ENCODE results near the gene ARSG. TPM values are rescaled to one million over a fixed set of nuclear protein-coding genes. Genes with fewer than 3 reads are reported as not detected.

The ARSG gene
- total and polyA plus RNA-seq, 12 donors: 0.95 to 6.2 (median 3.5) TPM

- H3K4me1 ChIP-seq: peaks cover 4 to 51% (median 20%) of the 10 kb centered on the region in 9 donors
- DNase-seq (no peak), ATAC-seq (no peak)
- TF ChIP-seq CTCF (IDR thresholded peaks at IDR 0.05): peak in 1 of 9 donors; percentile 14
- H3K4me3 ChIP-seq: peak overlapping the region in 1 of 10 donors; percentile 78
- H3K27ac ChIP-seq: peak overlapping the region in 3 of 10 donors; percentile 4 to 98 (median 56)
- no peaks in the 10 kb centered on the region for H3K9me3 ChIP-seq
- intact Hi-C loops (cut with DNase I): no loop called here
- H3K36me3 ChIP-seq: no peaks in the 10 kb centered on the region
- 87 to 89% methylated on average over 7 of the region's 7 CpGs for WGBS, 2 donors
- peaks cover 0 to 20% (median 10%) of the 10 kb centered on the region in 7 donors for H3K27me3 ChIP-seq
These were observed 2.5 kb upstream of the ARSG start for GRCh38 chr17:68288804-68289203.

- Histone ChIP-seq H3K4me1 (peaks cover 4 to 51% (median 20%) of the 10 kb centered on the region in 9 donors), H3K4me3 (peak overlapping the region in 2 of 10 donors; percentile 70 to 78), H3K27me3 (peaks cover 0 to 24% (median 14%) of the 10 kb centered on the region in 7 donors), H3K27ac (peak overlapping the region in 3 of 10 donors; percentile 4 to 98 (median 85)), H3K9me3 (no peaks in the 10 kb centered on the region), H3K36me3 (no peaks in the 10 kb centered on the region)
- no peak for ATAC-seq
- TF ChIP-seq CTCF (IDR thresholded peaks at IDR 0.05): no peak
- DNase-seq: no peak
- WGBS, 2 donors: 85 to 87% methylated on average over 7 of the region's 7 CpGs
- intact Hi-C loops (cut with DNase I): no loop called here
These were observed 1.8 kb upstream of the ARSG start for GRCh38 chr17:68289473-68289872.

- Histone ChIP-seq H3K4me1 (peaks cover 4 to 51% (median 20%) of the 10 kb centered on the region in 9 donors), H3K4me3 (peak overlapping the region in 6 of 10 donors; percentile 70 to 85 (median 72)), H3K36me3 (no peaks in the 10 kb centered on the region), H3K9me3 (no peaks in the 10 kb centered on the region), H3K27ac (peak overlapping the region in 4 of 10 donors; percentile 68 to 98 (median 83)), H3K27me3 (peaks cover 0 to 26% (median 14%) of the 10 kb centered on the region in 7 donors)
- ATAC-seq (no peak), DNase-seq (no peak)
- WGBS, 2 donors: 38 to 44% methylated on average over 9 of the region's 9 CpGs
- intact Hi-C loops (cut with DNase I): loop anchor here in 3 of 10 donors (5.0 to 10.0 kb wide), 3 partner anchors 87 to 105 kb away; no protein-coding TSS in a partner anchor
- TF ChIP-seq CTCF (IDR thresholded peaks at IDR 0.05): no peak
These were observed 1.4 kb upstream of the ARSG start for GRCh38 chr17:68289936-68290267.

GRCh38 chr17:68290268-68290954, 884 bp upstream of the ARSG start:
- H3K9me3 ChIP-seq: no peaks in the 10 kb centered on the region
- peak overlapping the region in 9 of 10 donors; percentile 44 to 85 (median 72) for H3K4me3 ChIP-seq
- peaks cover 4 to 51% (median 20%) of the 10 kb centered on the region in 9 donors for H3K4me1 ChIP-seq
- WGBS, 2 donors: 2 to 3% methylated on average over 50 of the region's 50 CpGs
- H3K27me3 ChIP-seq: peaks cover 0 to 26% (median 14%) of the 10 kb centered on the region in 7 donors
- TF ChIP-seq CTCF (IDR thresholded peaks at IDR 0.05): no peak
- peak in 5 of 8 donors; percentile 13 to 27 (median 16) for ATAC-seq
- intact Hi-C loops (cut with DNase I): loop anchor here in 3 of 10 donors (5.0 to 10.0 kb wide), 3 partner anchors 87 to 104 kb away; no protein-coding TSS in a partner anchor
- no peaks in the 10 kb centered on the region for H3K36me3 ChIP-seq
- DNase-seq: peak; percentile 14 to 34
- H3K27ac ChIP-seq: peak overlapping the region in 7 of 10 donors; percentile 68 to 98 (median 82)
